ENCODE data around the gene CDH26. TPM values are rescaled to one million over a fixed set of nuclear protein-coding genes. Genes with fewer than 3 reads are reported as not detected.
A peak's percentile ranks its signal among the peaks of the same experiment; 100 is the strongest.

The CDH26 gene
- total RNA-seq, 1 experiment from 2014 or later, result 1.2 TPM

GRCh38 chr20:60046860-60047259 lies 88.6 kb downstream of the CDH26 start:
- peaks cover 1% of the 10 kb centered on the region for H3K36me3 Mint-ChIP-seq (ENCODE audit: insufficient read depth, unreplicated experiment)
- Histone ChIP-seq H3K36me3 (ENCODE audit: control insufficient read depth, insufficient read depth, low read length) (no peaks in the 10 kb centered on the region), H3K27me3 (replicated peaks; ENCODE audit: control insufficient read depth, insufficient read depth, low read length) (no peaks in the 10 kb centered on the region), H3K4me3 (ENCODE audit: low read depth, low read length) (no peak overlapping the region), H3K4me1 (peaks cover 9% of the 10 kb centered on the region), H3K9me3 (peaks cover 9% of the 10 kb centered on the region)
- H3K4me3 Mint-ChIP-seq (ENCODE audit: unreplicated experiment), result no peak overlapping the region
- H3K27ac Mint-ChIP-seq (ENCODE audit: unreplicated experiment), result no peak overlapping the region
- ChIA-PET CTCF (interaction anchor here (1.5 kb wide), 1 partner anchor 23 kb away, joined by 3 read pairs; no protein-coding TSS in a partner anchor), POLR2A (interaction anchor here (0.6 kb wide), 1 partner anchor 59 kb away, joined by 4 read pairs; no protein-coding TSS in a partner anchor)
- H3K4me1 Mint-ChIP-seq (ENCODE audit: low read depth, unreplicated experiment), result peaks cover 26% of the 10 kb centered on the region
- DNase-seq, result peak in 1 of 2 experiments; percentile 26
- H3K27me3 Mint-ChIP-seq (ENCODE audit: insufficient read depth, unreplicated experiment), result peaks cover 1% of the 10 kb centered on the region
- BruUV-seq (replicated peaks), result no TSS peak
- intact Hi-C loops (cut with micrococcal nuclease; ENCODE audit: unreplicated experiment), result no loop called here
- H3K9me3 Mint-ChIP-seq (ENCODE audit: unreplicated experiment), result peaks cover 10% of the 10 kb centered on the region
- TF ChIP-seq CTCF (IDR thresholded peaks at IDR 0.05; ENCODE audit: insufficient read depth in 1 of 2, low read depth in 1 of 2, low read length in 1 of 2, severe bottlenecking in 1 of 2, unreplicated experiment in 1 of 2), result no peak

GRCh38 chr20:60048634-60049521 lies 90.7 kb downstream of the CDH26 start:
- Mint-ChIP-seq H3K4me1 (ENCODE audit: low read depth, unreplicated experiment) (peaks cover 25% of the 10 kb centered on the region), H3K27ac (ENCODE audit: unreplicated experiment) (no peak overlapping the region), H3K36me3 (ENCODE audit: insufficient read depth, unreplicated experiment) (no peaks in the 10 kb centered on the region), H3K4me3 (ENCODE audit: unreplicated experiment) (no peak overlapping the region), H3K27me3 (ENCODE audit: insufficient read depth, unreplicated experiment) (peaks cover 3% of the 10 kb centered on the region), H3K9me3 (ENCODE audit: unreplicated experiment) (peaks cover 10% of the 10 kb centered on the region)
- H3K27me3 ChIP-seq (replicated peaks; ENCODE audit: control insufficient read depth, insufficient read depth, low read length), result no peaks in the 10 kb centered on the region
- no TSS peak for BruUV-seq (replicated peaks)
- H3K4me1 ChIP-seq, result peaks cover 8% of the 10 kb centered on the region; the same call in 1 of the 2 replicates
- H3K9me3 ChIP-seq, result peaks cover 4% of the 10 kb centered on the region
- H3K4me3 ChIP-seq (ENCODE audit: low read depth, low read length), result no peak overlapping the region
- TF ChIP-seq CTCF (IDR thresholded peaks at IDR 0.05; ENCODE audit: insufficient read depth in 1 of 2, low read depth in 1 of 2, low read length in 1 of 2, severe bottlenecking in 1 of 2, unreplicated experiment in 1 of 2), result no peak
- intact Hi-C loops (cut with micrococcal nuclease; ENCODE audit: unreplicated experiment), result no loop called here
- no peaks in the 10 kb centered on the region for H3K36me3 ChIP-seq (ENCODE audit: control insufficient read depth, insufficient read depth, low read length)
- CTCF ChIA-PET, result interaction anchor here (0.9 to 2.1 kb wide), 4 partner anchors 9 to 63 kb away, joined by 3 to 27 read pairs (median 7); no protein-coding TSS in a partner anchor
- POLR2A ChIA-PET, result no interaction called here
- peak in 1 of 2 experiments; percentile 28 for DNase-seq

GRCh38 chr20:60049601-60050000 lies 91.4 kb downstream of the CDH26 start:
- H3K36me3 Mint-ChIP-seq (ENCODE audit: insufficient read depth, unreplicated experiment), result no peaks in the 10 kb centered on the region
- peaks cover 3% of the 10 kb centered on the region for H3K27me3 Mint-ChIP-seq (ENCODE audit: insufficient read depth, unreplicated experiment)
- peaks cover 25% of the 10 kb centered on the region for H3K4me1 Mint-ChIP-seq (ENCODE audit: low read depth, unreplicated experiment)
- TF ChIP-seq CTCF (IDR thresholded peaks at IDR 0.05; ENCODE audit: insufficient read depth in 1 of 2, low read depth in 1 of 2, low read length in 1 of 2, severe bottlenecking in 1 of 2, unreplicated experiment in 1 of 2), result no peak
- intact Hi-C loops (cut with micrococcal nuclease; ENCODE audit: unreplicated experiment), result no loop called here
- H3K4me3 Mint-ChIP-seq (ENCODE audit: unreplicated experiment), result no peak overlapping the region
- Histone ChIP-seq H3K4me3 (ENCODE audit: low read depth, low read length) (no peak overlapping the region), H3K36me3 (ENCODE audit: control insufficient read depth, insufficient read depth, low read length) (no peaks in the 10 kb centered on the region), H3K4me1 (peaks cover 8% of the 10 kb centered on the region), H3K27me3 (replicated peaks; ENCODE audit: control insufficient read depth, insufficient read depth, low read length) (no peaks in the 10 kb centered on the region), H3K9me3 (no peaks in the 10 kb centered on the region)
- no peak overlapping the region for H3K27ac Mint-ChIP-seq (ENCODE audit: unreplicated experiment)
- H3K9me3 Mint-ChIP-seq (ENCODE audit: unreplicated experiment), result peaks cover 10% of the 10 kb centered on the region
- BruUV-seq (replicated peaks), result no TSS peak
- ChIA-PET CTCF (interaction anchor here (0.6 to 2.1 kb wide), 28 partner anchors 9 to 161 kb away, joined by 3 to 48 read pairs (median 6); partner anchors contain the start of genes CDH26, FAM217B, PPP1R3D and SYCP2), POLR2A (no interaction called here)
- DNase-seq, result peak in 1 of 2 experiments; percentile 28

Data from Caco-2 (cell line).